Endothelial cell of umbilical vein (primary cell): ENCODE results near the gene GPR137.

Experiments used
- EZH2 ChIP-seq: IDR thresholded peaks from 2 replicates; pipeline ENCODE4 v1.6.1; 2012; ENCODE audit warnings: borderline replicate concordance, low read depth, mild to moderate bottlenecking, moderate library complexity, low read length, inconsistent platforms; ENCODE audit not compliant: severe bottlenecking
- FOS ChIP-seq: IDR thresholded peaks from 2 replicates; pipeline ENCODE4 v1.6.1; 2011; ENCODE audit warnings: mild to moderate bottlenecking, low read length, moderate library complexity, borderline replicate concordance; ENCODE audit not compliant: insufficient read depth
- GATA2 ChIP-seq: IDR thresholded peaks from 2 replicates; pipeline ENCODE4 v1.7.0; 2011; ENCODE audit warnings: low read depth, mild to moderate bottlenecking, moderate library complexity, mixed read lengths, low read length; ENCODE audit not compliant: insufficient read length, insufficient read depth
- JUN ChIP-seq: IDR thresholded peaks from 2 replicates; pipeline ENCODE4 v1.6.1; 2011; ENCODE audit warnings: borderline replicate concordance, low read depth; ENCODE audit not compliant: insufficient read length, insufficient read depth
- MAX ChIP-seq: IDR thresholded peaks from 2 replicates; pipeline ENCODE4 v1.6.1; 2011; ENCODE audit not compliant: insufficient read depth, insufficient read length
- MYC ChIP-seq: IDR thresholded peaks from one replicate; pipeline ENCODE4 v1.6.1; 2011; ENCODE audit warnings: mild to moderate bottlenecking, low read depth, low read length
- POLR2A ChIP-seq: IDR thresholded peaks from 2 replicates; pipeline ENCODE4 v1.6.1; 2012; ENCODE audit warnings: low read depth, mild to moderate bottlenecking, control low read depth, low read length
- TF ChIP-seq, protein P1 (sequence below), 2 donors: IDR thresholded peaks; 1 replicate in 1 of 2; 2 replicates in 1 of 2; pipeline ENCODE4 v1.5.1; 2011; ENCODE audit warnings: low read length in 2 of 2, mild to moderate bottlenecking in 2 of 2, moderate library complexity in 2 of 2, control low read depth in 1 of 2, inconsistent platforms in 1 of 2, low read depth in 1 of 2; ENCODE audit not compliant: insufficient read depth in 1 of 2; ENCODE audit errors: extremely low read depth in 1 of 2

DNA sequence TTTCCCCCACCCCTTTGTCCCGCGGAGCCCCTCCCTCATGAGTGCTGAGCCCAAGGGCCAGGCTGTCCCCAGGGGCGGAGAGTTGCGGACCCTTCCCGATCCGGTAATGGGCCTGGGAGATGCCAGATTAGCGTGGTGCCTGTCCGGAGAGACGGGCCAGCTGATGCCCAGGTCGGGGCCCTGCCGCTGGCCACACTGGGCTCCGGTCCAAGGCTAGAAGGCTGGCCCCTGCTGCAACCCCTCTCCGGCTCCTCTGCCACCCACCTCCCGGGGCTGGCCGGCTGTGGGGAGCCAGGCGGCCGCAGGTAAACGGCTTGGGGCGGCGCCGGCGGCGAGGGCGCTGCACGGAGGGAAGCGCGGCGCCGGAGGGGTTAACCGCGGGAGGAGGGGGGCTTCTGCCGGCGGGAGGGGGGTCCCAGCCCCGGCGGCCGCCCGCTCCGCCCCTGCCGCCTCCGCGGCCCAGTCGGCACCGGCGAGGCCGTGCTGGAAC, 5.7 kb downstream of the GPR137 start, which contains the start of gene KCNK4:
- TF ChIP-seq JUN, result no peak
- TF ChIP-seq, protein P1, sequence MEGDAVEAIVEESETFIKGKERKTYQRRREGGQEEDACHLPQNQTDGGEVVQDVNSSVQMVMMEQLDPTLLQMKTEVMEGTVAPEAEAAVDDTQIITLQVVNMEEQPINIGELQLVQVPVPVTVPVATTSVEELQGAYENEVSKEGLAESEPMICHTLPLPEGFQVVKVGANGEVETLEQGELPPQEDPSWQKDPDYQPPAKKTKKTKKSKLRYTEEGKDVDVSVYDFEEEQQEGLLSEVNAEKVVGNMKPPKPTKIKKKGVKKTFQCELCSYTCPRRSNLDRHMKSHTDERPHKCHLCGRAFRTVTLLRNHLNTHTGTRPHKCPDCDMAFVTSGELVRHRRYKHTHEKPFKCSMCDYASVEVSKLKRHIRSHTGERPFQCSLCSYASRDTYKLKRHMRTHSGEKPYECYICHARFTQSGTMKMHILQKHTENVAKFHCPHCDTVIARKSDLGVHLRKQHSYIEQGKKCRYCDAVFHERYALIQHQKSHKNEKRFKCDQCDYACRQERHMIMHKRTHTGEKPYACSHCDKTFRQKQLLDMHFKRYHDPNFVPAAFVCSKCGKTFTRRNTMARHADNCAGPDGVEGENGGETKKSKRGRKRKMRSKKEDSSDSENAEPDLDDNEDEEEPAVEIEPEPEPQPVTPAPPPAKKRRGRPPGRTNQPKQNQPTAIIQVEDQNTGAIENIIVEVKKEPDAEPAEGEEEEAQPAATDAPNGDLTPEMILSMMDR (IDR thresholded peaks at IDR 0.05; ENCODE audit: extremely low read depth in 1 of 2, insufficient read depth in 1 of 2, low read depth in 1 of 2, low read length in 2 of 2), result no peak
- no peak for TF ChIP-seq EZH2
- no peak for TF ChIP-seq POLR2A
- no peak for TF ChIP-seq MYC
- TF ChIP-seq MAX, result no peak
- no peak for TF ChIP-seq GATA2
- TF ChIP-seq FOS, result no peak
